GM21619 (cell line): ENCODE measurements around the gene PEMT.

ENCODE experiments used
- ATAC-seq: cut with Tn5 transposase; IDR thresholded peaks from one replicate; pipeline ENCODE4 v1.9.1; 2021; ENCODE audit not compliant: unreplicated experiment

PEMT gene

GRCh38 chr17:17554266-17554665 lies 37.2 kb downstream of the PEMT start:
- ATAC-seq, result no peak

GRCh38 chr17:17553217-17554195 lies 38.0 kb downstream of the PEMT start:
- no peak for ATAC-seq

DNA sequence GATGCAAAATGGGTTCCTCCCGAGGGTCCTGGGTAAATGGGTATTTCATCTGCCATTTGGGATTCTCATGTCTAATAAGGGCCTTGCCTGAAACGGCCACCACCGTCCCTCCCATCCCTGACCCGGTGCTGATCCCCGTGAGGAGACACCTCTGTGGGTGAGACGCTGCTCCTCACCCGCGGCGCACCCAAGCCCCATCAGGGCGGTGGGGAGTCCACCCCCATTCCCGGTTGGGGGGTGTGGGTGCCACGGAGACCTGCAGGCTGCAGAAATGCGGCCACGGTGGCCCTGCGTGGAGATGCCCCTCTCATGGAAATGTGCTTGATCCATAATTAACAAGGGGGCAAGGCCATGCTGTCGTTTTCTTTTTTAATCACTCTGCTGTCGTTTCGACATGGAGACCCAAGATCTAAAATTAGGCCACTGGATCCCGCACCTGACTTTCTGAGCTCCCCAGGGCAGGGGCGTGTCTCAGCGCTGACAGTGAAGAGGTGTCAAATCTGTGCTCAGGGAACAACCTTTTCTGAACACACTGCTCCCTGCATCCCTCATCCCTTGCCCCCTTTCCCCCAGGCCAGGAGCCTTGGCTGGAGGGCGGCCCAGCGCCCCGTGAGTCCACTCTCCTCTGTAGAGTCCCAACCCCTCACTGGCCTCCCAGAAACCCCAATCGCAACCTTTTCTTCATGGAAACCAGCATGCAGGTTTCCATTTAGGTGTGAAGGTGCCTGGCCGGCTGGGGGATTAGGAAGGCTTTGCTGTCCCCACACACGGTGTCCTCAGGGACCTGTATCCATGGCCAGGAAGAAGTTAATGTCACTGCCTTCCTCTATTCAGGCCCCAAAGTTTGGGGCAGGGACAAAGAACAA lies 38.9 kb downstream of the PEMT start:
- no peak for ATAC-seq

DNA sequence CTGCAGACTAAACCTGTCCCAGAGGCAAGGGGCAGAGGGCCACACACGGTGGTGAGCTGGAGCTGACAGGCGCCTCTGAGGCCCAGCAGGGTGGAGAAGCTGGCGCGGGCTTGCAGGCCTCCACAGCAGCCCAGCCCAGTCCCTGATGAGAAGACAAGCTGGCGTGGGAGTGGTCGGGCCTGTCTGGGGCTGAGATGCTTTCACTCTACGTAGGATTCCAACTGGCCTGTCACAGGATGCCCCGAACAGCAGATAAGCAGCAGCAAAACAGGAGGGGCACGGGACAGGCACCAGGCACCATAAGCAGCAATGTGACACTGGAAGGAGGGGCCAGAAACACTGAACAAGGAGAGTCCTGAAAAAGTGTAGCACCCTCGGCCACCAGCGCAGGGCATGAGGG lies 40.1 kb downstream of the PEMT start:
- ATAC-seq, result no peak

DNA sequence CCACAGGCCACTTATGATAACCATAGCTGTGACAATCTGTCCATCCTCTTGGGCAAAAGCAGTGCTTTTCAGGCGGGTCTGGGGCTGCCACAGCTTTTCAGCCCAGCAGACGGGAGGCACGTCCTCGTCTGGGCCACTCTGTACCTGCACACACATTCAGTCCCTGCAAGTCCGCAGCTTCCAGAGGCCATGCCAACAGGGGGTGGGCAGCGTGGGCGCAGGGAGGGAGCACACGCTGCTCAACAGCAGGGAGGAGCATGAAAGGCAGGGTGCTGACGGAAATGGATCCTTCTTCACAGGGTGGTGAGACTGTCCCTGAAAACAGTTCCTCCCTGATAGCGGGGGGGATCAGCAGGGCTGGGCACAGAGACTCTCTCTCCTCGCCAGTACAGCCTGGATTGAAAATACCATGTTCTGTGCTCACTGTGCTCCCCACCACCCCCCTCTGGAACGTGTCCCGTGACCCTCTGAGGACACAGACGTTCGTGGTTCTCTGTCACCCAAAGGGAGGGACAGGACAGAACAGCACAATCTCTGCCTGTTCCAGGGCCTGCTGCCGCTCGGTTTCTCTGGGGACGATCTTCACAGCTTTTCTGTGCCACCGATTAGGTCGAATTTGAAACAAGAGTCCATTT lies 41.7 kb downstream of the PEMT start:
- no peak for ATAC-seq

DNA sequence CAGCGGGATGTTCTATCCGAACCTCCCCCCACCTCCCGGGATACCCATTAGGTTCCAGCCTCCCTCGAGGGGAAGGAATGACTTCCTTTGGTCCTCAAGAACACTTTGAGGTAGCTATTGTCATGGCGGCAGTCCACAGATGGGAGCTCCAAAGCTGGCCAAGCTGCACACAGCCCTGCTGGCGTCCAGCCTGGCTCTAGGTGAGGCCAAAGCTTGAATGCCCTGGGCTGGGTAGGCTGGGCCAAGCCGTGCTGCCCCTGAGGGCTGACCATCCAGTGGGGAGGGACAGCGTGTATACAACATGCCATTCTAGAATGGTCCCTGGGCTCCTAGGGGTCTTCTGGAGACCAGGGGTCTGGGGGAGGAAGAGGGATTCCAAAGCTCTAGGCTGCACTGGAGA lies 43.5 kb downstream of the PEMT start:
- no peak for ATAC-seq

DNA sequence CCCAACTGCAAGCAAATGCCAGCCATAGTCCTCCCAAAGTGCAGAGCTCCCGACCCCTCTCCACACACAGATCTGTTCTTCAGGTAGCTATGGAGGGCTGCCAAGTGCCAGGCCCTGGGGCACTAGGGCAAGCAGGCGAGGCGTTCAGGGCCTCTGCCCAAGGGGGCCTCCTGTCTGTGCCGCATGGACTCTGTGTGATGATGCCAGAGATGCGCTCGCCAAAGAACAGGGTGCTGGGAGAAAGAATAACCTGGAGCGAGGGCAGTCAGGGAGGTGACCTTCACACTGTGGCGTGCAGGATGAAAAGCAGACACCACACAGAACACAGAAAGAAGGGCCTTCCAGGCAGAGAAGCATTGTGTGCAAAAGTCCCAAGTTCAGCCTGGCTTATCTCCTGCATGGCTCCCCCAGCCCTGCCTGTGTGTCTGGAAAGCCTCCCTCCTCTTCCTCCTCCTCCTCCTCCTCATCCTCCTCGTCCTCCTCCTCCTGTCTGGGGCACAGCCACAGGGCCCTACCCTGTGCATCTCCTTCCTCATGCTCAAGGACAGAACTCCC lies 44.2 kb downstream of the PEMT start:
- ATAC-seq, result no peak

- ATAC-seq, result no peak
These were observed 44.9 kb downstream of the PEMT start for GRCh38 chr17:17546399-17547185.

- no peak for ATAC-seq
These were observed 45.5 kb downstream of the PEMT start for GRCh38 chr17:17545984-17546383.

- no peak for ATAC-seq
These were observed 46.3 kb downstream of the PEMT start for GRCh38 chr17:17545031-17545820.

GRCh38 chr17:17542906-17543635 lies 48.4 kb downstream of the PEMT start:
- no peak for ATAC-seq

DNA sequence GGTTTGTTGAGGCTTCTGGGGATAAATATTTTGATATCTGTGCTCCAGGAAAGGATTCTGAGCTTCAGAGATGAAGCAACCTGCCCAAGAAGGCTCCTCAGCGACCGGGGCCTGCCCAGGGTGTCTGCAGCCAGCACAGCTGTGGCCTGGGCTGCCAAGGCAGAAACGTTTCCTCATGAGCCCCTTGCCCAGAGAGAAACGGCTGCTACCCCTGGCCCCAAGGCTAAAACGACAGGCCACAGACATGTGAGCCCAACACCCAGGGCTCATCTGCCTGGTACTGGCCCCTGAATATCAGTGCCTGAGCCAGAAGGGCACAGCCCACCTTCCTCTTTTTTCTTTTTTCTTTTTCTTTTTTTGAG lies 49.9 kb downstream of the PEMT start:
- no peak for ATAC-seq

DNA sequence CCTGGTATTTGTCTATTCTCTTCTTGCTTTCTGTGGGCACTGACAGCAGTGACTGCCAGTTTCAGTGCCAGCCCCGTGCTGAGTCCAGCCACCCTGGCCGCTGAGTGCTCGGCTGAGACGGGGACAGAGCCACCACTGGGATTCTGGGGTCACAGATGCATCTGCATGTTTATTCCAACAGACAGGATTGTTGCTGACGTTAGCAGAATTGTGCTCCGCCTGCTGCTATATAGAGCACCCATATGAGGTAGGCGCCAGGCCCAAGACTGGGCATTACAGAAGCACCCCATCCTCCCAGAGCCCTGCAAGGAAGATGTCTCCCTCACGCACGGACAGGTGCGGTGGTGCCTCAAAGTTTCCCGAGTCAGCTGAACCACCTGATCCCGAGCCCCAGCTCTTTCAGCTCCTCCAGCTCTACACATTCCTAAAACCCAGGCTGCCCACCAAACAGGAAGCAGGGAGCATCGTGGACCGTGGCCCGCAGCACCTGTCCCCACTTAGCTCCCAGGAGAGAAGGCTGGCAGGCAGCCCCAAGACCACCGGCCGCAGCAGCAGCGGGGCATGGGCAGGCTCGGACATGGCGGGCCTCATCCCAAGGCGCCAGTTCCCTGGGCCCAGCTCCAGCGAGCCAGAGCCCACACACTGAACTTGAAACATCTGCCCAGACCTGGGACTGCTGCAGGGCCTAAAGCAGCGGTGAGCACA lies 50.4 kb downstream of the PEMT start:
- no peak for ATAC-seq

DNA sequence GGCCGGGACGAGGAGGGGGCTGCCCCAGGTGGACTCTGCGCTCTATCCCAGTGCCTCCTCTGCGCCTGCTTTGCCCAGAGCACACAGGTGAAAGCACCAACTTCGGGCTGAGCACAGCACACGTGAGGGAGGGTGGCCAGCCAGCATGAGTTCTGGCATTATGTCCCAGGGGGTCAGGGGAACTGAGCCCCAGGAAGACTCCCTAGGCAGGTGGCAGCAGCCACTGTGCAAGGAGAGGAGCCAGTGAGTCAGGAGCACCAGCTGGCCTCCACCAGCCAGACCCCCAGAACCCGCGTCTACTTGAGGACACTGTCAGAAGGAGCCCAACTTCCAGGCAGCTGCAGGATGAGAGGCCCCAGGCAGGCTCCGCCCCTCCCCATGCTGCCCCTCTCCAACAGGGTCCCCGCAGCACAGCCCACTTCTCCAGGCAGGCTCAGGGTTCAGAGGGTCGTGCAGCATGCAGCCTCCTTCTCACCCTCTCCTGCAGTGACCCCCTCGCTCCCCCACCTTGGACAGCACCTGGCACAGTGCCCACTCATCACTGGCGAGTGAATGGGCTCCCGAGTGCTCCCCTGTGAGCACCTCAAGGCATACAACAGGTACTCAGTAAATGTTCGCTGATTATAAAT lies 51.1 kb downstream of the PEMT start:
- no peak for ATAC-seq

GRCh38 chr17:17539591-17539990 lies 51.9 kb downstream of the PEMT start:
- no peak for ATAC-seq

DNA sequence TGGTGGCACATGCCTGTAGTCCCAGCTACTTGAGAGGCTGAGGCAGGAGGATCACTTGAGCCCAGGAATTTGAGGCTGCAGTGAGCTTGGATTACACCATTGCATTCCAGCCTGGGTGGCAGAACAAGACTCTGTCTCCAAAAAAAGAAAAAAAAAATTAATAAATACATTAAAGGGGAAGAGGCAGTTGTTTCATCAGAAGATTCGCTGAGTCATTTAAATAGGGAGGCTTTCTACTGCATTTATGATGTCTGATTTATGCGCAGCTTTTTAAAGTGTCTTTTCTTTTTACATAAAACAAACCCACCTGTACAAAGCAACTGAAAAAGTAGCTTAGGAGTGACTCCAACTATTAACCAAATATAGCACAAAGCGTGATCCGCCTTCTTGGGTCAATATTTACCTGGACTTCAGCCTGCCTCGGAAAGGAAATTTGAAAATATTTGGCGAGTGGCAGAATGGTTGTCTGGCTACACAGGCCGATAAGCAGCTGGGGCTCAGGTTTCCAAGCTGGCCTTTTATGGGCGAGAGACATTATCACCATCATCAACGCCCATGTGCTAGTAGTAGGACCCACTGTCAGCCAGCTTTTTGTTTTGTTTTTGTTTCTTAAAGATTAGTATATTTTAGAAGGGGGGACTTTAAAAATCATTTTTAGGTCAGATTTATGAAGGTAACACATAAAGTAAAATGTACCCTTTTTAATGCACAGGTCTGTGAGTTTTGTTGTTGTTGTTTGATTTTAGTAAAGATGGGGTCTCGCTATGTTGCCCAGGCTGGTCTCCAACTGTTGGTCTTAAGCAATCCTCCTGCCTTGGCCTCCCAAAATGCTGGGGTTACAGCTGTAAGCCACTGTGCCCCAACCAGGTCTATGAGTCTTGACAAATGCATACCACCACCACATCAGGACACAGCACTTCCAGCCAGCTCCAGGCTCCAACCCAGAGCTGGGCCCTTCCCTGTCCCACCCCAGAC lies 52.8 kb downstream of the PEMT start:
- ATAC-seq, result no peak
